ENCODE measurements around the gene OPRD1.

OPRD1 gene

DNA sequence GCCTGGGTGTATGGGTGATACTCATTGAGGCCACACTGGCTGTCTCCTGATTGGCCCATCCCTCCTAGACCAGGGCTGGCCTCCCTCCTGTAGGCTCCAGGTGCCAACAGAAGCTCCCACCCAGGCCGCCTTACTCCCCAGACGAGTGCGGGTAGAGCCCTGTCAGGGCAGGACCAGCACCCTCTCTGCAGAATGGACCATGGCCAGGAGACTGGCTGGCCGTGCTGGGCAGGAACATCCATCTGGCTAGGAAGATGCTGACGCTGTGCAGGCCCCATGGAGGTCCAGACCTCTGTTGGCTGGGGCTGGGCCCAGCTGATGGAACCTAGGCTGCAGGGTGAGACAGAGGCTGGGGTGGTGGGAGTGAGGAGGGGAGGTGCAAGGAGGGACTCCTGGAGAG, 77.4 kb downstream of the OPRD1 start:
- H3K9ac ChIP-seq (ENCODE audit: low read depth, low read length) = no peak overlapping the region
- peaks cover 10% of the 10 kb centered on the region for H3K4me1 ChIP-seq (ENCODE audit: control insufficient read depth, insufficient read depth, low read length)
- H3K36me3 ChIP-seq (ENCODE audit: control insufficient read depth, insufficient read depth, low read length) = peaks cover 4% of the 10 kb centered on the region
- no peak overlapping the region for H3K4me3 ChIP-seq (ENCODE audit: low read depth, low read length)
- H3K27me3 ChIP-seq (ENCODE audit: control insufficient read depth, insufficient read depth, low read length) = peaks cover 8% of the 10 kb centered on the region
- no peaks in the 10 kb centered on the region for H3K9me3 ChIP-seq (ENCODE audit: control insufficient read depth, insufficient read depth, low read length)

DNA sequence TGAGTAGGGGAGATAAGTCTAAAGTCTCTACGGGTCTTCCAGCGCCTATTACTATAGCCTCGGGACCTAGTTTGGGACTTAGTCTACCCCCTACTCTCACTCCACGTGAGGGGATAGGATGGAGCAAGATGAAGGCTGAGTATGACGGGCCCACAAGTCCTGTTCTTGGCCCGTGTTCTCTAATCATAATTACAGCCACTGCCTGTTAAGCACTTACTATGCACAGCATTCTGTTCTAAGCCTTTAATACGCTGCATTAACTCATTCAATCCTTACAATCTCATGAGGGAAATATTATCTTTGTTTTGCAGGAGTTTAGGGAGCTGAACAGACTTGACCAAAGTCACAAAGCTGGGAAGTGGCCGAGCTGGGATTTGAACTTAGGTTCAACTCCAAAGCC, 78.5 kb downstream of the OPRD1 start:
- Histone ChIP-seq H3K9ac (ENCODE audit: low read depth, low read length) (no peak overlapping the region), H3K4me1 (ENCODE audit: control insufficient read depth, insufficient read depth, low read length) (peaks cover 2% of the 10 kb centered on the region), H3K4me3 (ENCODE audit: low read depth, low read length) (no peak overlapping the region), H3K27me3 (ENCODE audit: control insufficient read depth, insufficient read depth, low read length) (peaks cover 8% of the 10 kb centered on the region), H3K36me3 (ENCODE audit: control insufficient read depth, insufficient read depth, low read length) (peaks cover 4% of the 10 kb centered on the region), H3K9me3 (ENCODE audit: control insufficient read depth, insufficient read depth, low read length) (no peaks in the 10 kb centered on the region)

DNA sequence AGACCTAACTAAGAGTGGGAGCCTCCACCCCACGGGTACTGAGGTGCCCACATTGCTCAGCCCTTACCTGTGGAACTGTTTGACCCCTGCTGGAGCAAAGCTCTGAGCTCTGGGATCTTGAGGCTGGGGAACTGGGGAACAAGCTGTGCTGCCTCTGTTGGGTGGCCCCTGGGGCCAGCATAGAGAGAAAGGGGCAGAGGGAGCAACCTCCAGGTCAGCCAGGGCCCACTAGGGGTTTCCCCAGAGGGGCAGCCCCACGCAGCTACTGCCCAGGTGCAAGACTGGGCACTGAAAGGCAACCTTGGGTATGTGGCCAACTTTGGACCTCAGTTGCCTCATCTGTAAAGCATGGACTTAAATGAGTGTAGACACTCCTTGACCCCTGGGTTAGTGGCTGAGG, 78.9 kb downstream of the OPRD1 start:
- no peak overlapping the region for H3K9ac ChIP-seq (ENCODE audit: low read depth, low read length)
- peaks cover 8% of the 10 kb centered on the region for H3K27me3 ChIP-seq (ENCODE audit: control insufficient read depth, insufficient read depth, low read length)
- no peaks in the 10 kb centered on the region for H3K9me3 ChIP-seq (ENCODE audit: control insufficient read depth, insufficient read depth, low read length)
- no peak overlapping the region for H3K4me3 ChIP-seq (ENCODE audit: low read depth, low read length)
- no peaks in the 10 kb centered on the region for H3K4me1 ChIP-seq (ENCODE audit: control insufficient read depth, insufficient read depth, low read length)
- peaks cover 4% of the 10 kb centered on the region for H3K36me3 ChIP-seq (ENCODE audit: control insufficient read depth, insufficient read depth, low read length)

DNA sequence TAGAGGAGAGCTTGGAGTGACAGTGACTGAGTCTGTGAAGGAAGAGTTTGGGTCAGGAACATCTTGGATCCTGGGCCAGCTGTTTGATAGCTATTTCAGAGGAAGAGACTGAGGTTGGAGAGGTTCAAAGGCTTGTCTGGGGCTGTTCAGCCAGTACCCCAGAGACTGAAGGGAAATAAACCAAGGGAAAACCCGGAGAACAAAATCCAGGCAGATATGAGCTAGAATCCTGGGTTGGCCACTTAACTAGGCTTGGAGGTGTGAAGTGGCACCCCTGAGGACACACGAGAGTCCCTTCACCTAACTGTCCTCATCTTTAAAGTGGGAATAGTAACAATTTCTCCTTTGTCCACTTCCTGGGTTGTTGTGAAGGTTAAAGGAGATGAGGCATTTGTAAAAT, 79.3 kb downstream of the OPRD1 start:
- Histone ChIP-seq H3K9ac (ENCODE audit: low read depth, low read length) (no peak overlapping the region), H3K9me3 (ENCODE audit: control insufficient read depth, insufficient read depth, low read length) (no peaks in the 10 kb centered on the region)

DNA sequence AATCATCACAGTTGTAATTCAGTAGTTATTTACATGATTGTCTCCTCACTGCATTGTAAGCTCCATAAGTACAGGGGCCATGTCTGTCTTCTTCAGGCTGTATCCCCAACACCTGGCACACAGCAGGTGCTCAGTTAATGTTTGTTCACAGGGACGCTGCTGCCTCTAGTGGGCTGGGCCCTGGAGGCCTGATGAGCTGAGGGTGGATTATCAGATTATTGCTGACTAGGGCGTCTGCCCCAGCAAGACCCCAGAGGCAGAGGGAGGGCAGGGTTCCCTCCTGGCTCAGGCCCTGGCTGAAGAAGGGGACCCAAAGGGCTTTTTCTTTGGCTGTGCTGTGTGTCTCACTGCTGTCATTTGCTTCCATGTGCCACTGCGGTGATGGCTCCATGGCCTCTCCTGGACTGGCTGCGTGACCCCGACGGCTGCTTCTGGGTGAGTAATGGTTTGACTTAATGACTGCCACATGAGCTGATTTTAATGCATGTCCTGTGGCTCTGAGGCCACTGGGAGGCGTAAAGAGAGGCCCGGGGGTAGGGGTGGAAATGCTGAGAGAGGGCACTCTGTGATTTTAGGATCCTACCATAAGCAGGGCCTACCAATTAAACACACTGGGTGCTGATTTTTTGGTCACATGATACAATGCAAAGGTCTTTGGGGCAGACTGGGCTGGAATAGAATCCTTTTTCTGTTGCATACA, 81.6 kb downstream of the OPRD1 start:
- Histone ChIP-seq H3K9me3 (ENCODE audit: control insufficient read depth, insufficient read depth, low read length) (no peaks in the 10 kb centered on the region), H3K4me3 (ENCODE audit: low read depth, low read length) (no peak overlapping the region), H3K9ac (ENCODE audit: low read depth, low read length) (no peak overlapping the region), H3K4me1 (ENCODE audit: control insufficient read depth, insufficient read depth, low read length) (no peaks in the 10 kb centered on the region), H3K27me3 (ENCODE audit: control insufficient read depth, insufficient read depth, low read length) (peaks cover 2% of the 10 kb centered on the region), H3K36me3 (ENCODE audit: control insufficient read depth, insufficient read depth, low read length) (peaks cover 4% of the 10 kb centered on the region)

More for the DNA sequence above, 79.3 kb downstream of the OPRD1 start:
- Histone ChIP-seq H3K4me1 (ENCODE audit: control insufficient read depth, insufficient read depth, low read length) (no peaks in the 10 kb centered on the region), H3K4me3 (ENCODE audit: low read depth, low read length) (no peak overlapping the region), H3K27me3 (ENCODE audit: control insufficient read depth, insufficient read depth, low read length) (peaks cover 4% of the 10 kb centered on the region), H3K36me3 (ENCODE audit: control insufficient read depth, insufficient read depth, low read length) (peaks cover 4% of the 10 kb centered on the region)

DNA sequence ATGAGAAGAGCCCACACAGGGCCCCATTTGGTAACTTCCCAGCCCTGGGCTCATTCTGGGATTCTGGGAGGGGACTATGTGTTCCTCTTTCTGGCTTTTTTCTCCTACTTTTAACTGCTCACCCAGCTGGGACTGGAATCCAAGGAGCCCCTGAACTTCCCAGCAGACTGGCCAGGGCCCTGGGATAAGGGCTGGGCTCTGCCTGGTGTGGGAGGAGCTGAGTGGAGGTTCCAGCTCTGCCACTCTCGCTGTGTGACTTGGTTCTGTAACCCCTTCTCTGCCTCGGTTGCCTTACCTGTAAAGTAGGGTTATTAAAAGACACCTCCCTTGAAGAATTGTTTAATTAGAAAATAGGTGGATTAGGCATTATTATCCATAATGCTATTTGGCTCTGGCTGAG, 82.8 kb downstream of the OPRD1 start:
- Histone ChIP-seq H3K9ac (ENCODE audit: low read depth, low read length) (no peak overlapping the region), H3K36me3 (ENCODE audit: control insufficient read depth, insufficient read depth, low read length) (peaks cover 4% of the 10 kb centered on the region), H3K9me3 (ENCODE audit: control insufficient read depth, insufficient read depth, low read length) (no peaks in the 10 kb centered on the region), H3K27me3 (ENCODE audit: control insufficient read depth, insufficient read depth, low read length) (no peaks in the 10 kb centered on the region), H3K4me3 (ENCODE audit: low read depth, low read length) (no peak overlapping the region), H3K4me1 (ENCODE audit: control insufficient read depth, insufficient read depth, low read length) (no peaks in the 10 kb centered on the region)

DNA sequence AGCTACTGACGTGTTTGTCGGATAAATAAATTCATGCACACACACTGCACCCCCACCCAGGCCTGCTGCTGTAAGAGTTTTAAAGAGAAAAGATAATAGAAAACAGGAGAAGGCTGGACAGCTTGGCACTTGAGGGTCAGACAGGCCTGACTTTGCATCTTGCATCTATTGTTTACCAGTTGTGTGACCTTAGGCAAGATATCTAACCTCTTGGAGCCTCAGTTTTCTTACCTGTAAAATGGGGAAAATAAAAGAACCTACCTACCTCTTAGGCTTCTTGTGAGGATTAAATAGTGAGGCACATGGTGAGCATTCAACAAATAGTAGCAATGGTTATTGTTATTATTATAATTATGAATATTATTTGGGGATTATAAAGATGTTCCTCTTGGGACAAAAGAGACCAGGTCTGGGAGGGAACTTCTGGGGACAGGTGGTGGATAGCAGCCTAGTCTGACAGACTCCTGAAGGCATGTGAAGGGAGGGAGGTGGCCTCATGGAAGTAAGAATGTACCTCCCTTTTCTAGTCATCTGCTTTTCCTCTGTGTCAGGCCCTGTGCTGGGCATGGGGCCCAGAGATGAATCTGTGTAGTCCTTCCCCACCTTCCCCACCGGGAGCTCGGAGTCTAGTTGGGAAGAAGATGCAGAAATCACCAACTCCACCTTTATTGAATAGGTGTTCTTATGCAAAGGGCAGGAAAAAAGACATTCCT, 84.1 kb downstream of the OPRD1 start:
- Histone ChIP-seq H3K36me3 (ENCODE audit: control insufficient read depth, insufficient read depth, low read length) (peaks cover 2% of the 10 kb centered on the region), H3K9me3 (ENCODE audit: control insufficient read depth, insufficient read depth, low read length) (no peaks in the 10 kb centered on the region), H3K4me3 (ENCODE audit: low read depth, low read length) (no peak overlapping the region), H3K9ac (ENCODE audit: low read depth, low read length) (no peak overlapping the region), H3K4me1 (ENCODE audit: control insufficient read depth, insufficient read depth, low read length) (no peaks in the 10 kb centered on the region), H3K27me3 (ENCODE audit: control insufficient read depth, insufficient read depth, low read length) (no peaks in the 10 kb centered on the region)

DNA sequence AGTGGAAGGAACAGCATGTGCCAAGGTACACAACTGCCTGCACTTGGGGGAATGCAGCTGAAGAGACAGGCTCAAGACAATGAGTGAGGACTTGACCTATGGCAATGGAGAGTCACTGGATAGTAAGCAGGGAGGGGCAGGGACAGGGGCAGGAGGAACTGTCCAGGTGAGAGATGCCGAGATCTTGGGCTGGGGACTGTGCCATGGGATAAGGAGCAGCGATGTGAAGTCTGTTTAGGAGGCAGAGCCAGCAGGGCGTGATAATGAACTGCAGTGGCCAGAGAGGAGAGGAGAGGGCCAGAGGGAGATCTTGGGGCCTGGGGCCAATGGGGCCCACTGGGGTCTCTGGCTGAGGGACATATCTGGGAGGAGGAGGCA, 84.6 kb downstream of the OPRD1 start:
- Histone ChIP-seq H3K4me3 (ENCODE audit: low read depth, low read length) (no peak overlapping the region), H3K9me3 (ENCODE audit: control insufficient read depth, insufficient read depth, low read length) (no peaks in the 10 kb centered on the region), H3K9ac (ENCODE audit: low read depth, low read length) (no peak overlapping the region), H3K27me3 (ENCODE audit: control insufficient read depth, insufficient read depth, low read length) (no peaks in the 10 kb centered on the region), H3K36me3 (ENCODE audit: control insufficient read depth, insufficient read depth, low read length) (no peaks in the 10 kb centered on the region), H3K4me1 (ENCODE audit: control insufficient read depth, insufficient read depth, low read length) (no peaks in the 10 kb centered on the region)

DNA sequence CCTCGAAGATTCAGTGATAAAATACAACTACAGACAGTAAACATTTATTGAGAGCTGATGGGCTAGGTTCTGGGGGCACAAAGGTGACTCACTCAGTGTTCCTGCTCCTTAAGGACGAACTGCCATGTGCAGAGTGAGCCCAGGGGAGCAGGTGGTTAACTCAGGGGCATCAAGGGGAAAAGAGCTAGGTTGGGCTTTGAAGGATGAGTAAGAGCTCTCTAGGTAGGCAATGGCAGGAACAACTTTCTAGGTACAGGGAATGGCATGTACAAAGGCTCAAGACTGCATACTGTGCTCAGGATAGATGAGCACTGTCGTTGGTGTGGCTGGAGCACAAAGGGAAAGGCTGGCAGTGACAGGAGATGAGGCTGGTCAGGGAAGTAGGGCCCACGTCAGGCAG, 85.8 kb downstream of the OPRD1 start:
- Histone ChIP-seq H3K4me1 (ENCODE audit: control insufficient read depth, insufficient read depth, low read length) (no peaks in the 10 kb centered on the region), H3K9me3 (ENCODE audit: control insufficient read depth, insufficient read depth, low read length) (no peaks in the 10 kb centered on the region), H3K36me3 (ENCODE audit: control insufficient read depth, insufficient read depth, low read length) (no peaks in the 10 kb centered on the region), H3K4me3 (ENCODE audit: low read depth, low read length) (no peak overlapping the region), H3K27me3 (ENCODE audit: control insufficient read depth, insufficient read depth, low read length) (no peaks in the 10 kb centered on the region), H3K9ac (ENCODE audit: low read depth, low read length) (no peak overlapping the region)

DNA sequence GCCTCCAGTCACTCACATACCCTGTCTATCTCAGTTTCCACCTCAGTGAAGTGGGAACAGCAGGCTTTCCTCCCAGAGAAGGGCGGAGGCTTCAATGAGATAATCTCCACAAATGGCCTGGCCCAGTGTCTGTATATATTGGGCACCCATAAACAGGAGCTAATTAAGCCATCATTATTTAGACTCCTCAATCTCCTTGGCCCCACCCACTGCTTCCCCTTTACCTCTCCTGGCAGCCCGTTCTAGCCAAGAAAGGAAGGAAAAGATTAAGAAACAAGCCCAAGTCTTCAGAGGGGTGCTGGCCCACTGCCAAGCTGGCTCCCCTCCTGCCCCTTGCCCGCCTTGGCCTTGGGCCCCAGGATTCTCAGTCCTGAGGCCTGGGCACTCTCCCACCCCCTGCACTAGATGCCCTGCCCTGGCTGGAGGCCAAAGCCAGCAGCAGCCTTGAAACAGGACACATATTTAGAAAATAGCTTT, 86.5 kb downstream of the OPRD1 start:
- no peaks in the 10 kb centered on the region for H3K4me1 ChIP-seq (ENCODE audit: control insufficient read depth, insufficient read depth, low read length)
- no peak overlapping the region for H3K9ac ChIP-seq (ENCODE audit: low read depth, low read length)

DNA sequence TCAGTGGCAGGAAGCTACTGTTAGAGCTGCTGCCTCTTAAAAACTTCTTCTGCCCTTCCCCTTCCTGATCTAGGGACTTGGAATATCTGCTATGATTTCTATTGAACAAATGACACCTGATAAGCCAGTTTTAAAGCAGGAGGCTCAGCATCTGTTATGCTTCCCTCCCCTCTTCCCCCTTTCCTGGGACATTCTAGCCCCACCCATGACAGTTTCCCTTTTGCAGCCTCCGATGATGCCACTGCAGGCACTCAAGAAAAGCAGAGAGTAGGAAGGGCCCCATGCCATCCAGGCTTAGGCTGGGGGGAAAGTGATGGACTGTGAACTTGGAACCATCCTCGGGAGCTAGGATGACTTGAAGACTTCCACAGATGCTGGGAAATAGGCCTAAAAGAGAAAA, 87.3 kb downstream of the OPRD1 start:
- Histone ChIP-seq H3K27me3 (ENCODE audit: control insufficient read depth, insufficient read depth, low read length) (no peaks in the 10 kb centered on the region), H3K36me3 (ENCODE audit: control insufficient read depth, insufficient read depth, low read length) (peaks cover 2% of the 10 kb centered on the region), H3K9me3 (ENCODE audit: control insufficient read depth, insufficient read depth, low read length) (no peaks in the 10 kb centered on the region), H3K9ac (ENCODE audit: low read depth, low read length) (no peak overlapping the region), H3K4me3 (ENCODE audit: low read depth, low read length) (no peak overlapping the region), H3K4me1 (ENCODE audit: control insufficient read depth, insufficient read depth, low read length) (no peaks in the 10 kb centered on the region)

More for the DNA sequence above, 86.5 kb downstream of the OPRD1 start:
- Histone ChIP-seq H3K9me3 (ENCODE audit: control insufficient read depth, insufficient read depth, low read length) (no peaks in the 10 kb centered on the region), H3K36me3 (ENCODE audit: control insufficient read depth, insufficient read depth, low read length) (no peaks in the 10 kb centered on the region), H3K27me3 (ENCODE audit: control insufficient read depth, insufficient read depth, low read length) (no peaks in the 10 kb centered on the region), H3K4me3 (ENCODE audit: low read depth, low read length) (no peak overlapping the region)

DNA sequence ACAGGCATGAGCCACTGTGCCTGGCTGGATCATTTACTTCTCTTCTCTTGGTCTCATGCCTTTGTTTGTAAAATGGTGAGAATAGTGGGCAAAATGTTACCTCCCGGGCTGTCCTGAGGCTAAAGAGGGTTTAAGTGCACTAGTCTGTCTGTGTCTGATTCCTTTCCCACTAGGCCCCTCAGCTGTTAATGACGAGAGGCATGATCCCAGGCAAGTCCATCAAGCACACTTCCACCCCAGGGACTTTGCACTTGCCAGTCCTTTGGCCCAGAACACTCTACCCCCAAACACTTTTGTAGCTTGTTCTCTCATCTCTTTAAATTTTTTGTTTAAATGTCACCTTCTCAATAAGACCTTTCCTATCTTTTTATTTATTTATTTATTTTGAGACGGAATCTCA, 88.6 kb downstream of the OPRD1 start:
- no peak overlapping the region for H3K9ac ChIP-seq (ENCODE audit: low read depth, low read length)
- H3K27me3 ChIP-seq (ENCODE audit: control insufficient read depth, insufficient read depth, low read length) = no peaks in the 10 kb centered on the region
- H3K4me1 ChIP-seq (ENCODE audit: control insufficient read depth, insufficient read depth, low read length) = no peaks in the 10 kb centered on the region
- H3K36me3 ChIP-seq (ENCODE audit: control insufficient read depth, insufficient read depth, low read length) = peaks cover 4% of the 10 kb centered on the region
- no peaks in the 10 kb centered on the region for H3K9me3 ChIP-seq (ENCODE audit: control insufficient read depth, insufficient read depth, low read length)
- no peak overlapping the region for H3K4me3 ChIP-seq (ENCODE audit: low read depth, low read length)
